Ovary (tissue), 3 donors: ENCODE results near the gene ATP8B2.

Experiments
- EP300 ChIP-seq: sonication (generic); formaldehyde crosslinking; IDR thresholded peaks from one replicate; pipeline ENCODE4 v1.6.1; 2017; ENCODE audit warnings: antibody characterized with exemption
- POLR2A ChIP-seq: fragments of 450-650 bp; IDR thresholded peaks from one replicate; pipeline ENCODE4 v1.6.1; 2017; ENCODE audit warnings: antibody characterized with exemption, mild to moderate bottlenecking, moderate library complexity
- TF ChIP-seq, protein P1 (sequence below), 3 donors: fragments of 450-650 bp in 2 of 3; fragments of 200-600 bp in 1 of 3; IDR thresholded peaks; one replicate each; pipeline versions ENCODE4 v1.5.1 to v1.8.0; 2016 to 2022; ENCODE audit warnings: antibody characterized with exemption in 3 of 3, mild to moderate bottlenecking in 1 of 3
- donor health status: DM: no; HTN: no; CAD: no.

GRCh38 chr1:154329152-154329521 lies 3.8 kb downstream of the ATP8B2 start:
- TF ChIP-seq, protein P1, sequence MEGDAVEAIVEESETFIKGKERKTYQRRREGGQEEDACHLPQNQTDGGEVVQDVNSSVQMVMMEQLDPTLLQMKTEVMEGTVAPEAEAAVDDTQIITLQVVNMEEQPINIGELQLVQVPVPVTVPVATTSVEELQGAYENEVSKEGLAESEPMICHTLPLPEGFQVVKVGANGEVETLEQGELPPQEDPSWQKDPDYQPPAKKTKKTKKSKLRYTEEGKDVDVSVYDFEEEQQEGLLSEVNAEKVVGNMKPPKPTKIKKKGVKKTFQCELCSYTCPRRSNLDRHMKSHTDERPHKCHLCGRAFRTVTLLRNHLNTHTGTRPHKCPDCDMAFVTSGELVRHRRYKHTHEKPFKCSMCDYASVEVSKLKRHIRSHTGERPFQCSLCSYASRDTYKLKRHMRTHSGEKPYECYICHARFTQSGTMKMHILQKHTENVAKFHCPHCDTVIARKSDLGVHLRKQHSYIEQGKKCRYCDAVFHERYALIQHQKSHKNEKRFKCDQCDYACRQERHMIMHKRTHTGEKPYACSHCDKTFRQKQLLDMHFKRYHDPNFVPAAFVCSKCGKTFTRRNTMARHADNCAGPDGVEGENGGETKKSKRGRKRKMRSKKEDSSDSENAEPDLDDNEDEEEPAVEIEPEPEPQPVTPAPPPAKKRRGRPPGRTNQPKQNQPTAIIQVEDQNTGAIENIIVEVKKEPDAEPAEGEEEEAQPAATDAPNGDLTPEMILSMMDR (IDR thresholded peaks at IDR 0.05), result no peak
- TF ChIP-seq POLR2A (no peak), EP300 (no peak)
